OCI-LY1 (cell line): Measurements from ENCODE around the gene EIPR1.
A peak's percentile ranks its signal among the peaks of the same experiment; 100 is the strongest.

Experiments
- H2AFZ ChIP-seq: fragments of 200-600 bp; sonication (generic), shearing (Covaris generic); 2 replicates; pipeline ENCODE4 v1.6.0; 2014; ENCODE audit warnings: antibody characterized with exemption, mild to moderate bottlenecking, low read length
- H3F3A ChIP-seq: fragments of 200-600 bp; sonication (generic), shearing (Covaris generic); 2 replicates; pipeline ENCODE4 v1.6.0; 2014; ENCODE audit warnings: mild to moderate bottlenecking, antibody characterized with exemption, low read length, moderate library complexity; ENCODE audit not compliant: insufficient read depth
- H3K27ac ChIP-seq: fragments of 200-600 bp; sonication (generic); 2 replicates; pipeline ENCODE4 v1.5.1; 2014; ENCODE audit warnings: low read length, mixed run types, mild to moderate bottlenecking, low read depth; ENCODE audit not compliant: poor library complexity, severe bottlenecking
- H3K27me3 ChIP-seq: fragments of 200-600 bp; sonication (generic); 2 replicates; pipeline ENCODE4 v1.6.0; 2014; ENCODE audit warnings: antibody characterized with exemption, mild to moderate bottlenecking, low read length, moderate library complexity; ENCODE audit not compliant: insufficient read depth
- H3K36me3 ChIP-seq: fragments of 200-600 bp; sonication (generic); 2 replicates; pipeline ENCODE4 v1.6.1; 2014; ENCODE audit warnings: mild to moderate bottlenecking, antibody characterized with exemption, low read length, moderate library complexity, mixed read lengths; ENCODE audit not compliant: insufficient read depth
- H3K4me1 ChIP-seq: fragments of 200-600 bp; sonication (generic); 2 replicates; pipeline ENCODE4 v1.5.1; 2014; ENCODE audit warnings: mild to moderate bottlenecking, low read length, moderate library complexity; ENCODE audit not compliant: insufficient read depth, severe bottlenecking
- H3K4me2 ChIP-seq: fragments of 200-600 bp; sonication (generic), shearing (Covaris generic); 2 replicates; pipeline ENCODE4 v1.6.1; 2014; ENCODE audit warnings: low read length
- H3K4me3 ChIP-seq: fragments of 200-600 bp; sonication (generic); 2 replicates; pipeline ENCODE4 v1.5.1; 2014; ENCODE audit warnings: low read length, low read depth, mild to moderate bottlenecking, mixed read lengths; ENCODE audit not compliant: poor library complexity, severe bottlenecking
- H3K79me2 ChIP-seq: fragments of 200-600 bp; shearing (Covaris generic); 2 replicates; pipeline ENCODE4 v1.6.1; 2016; ENCODE audit warnings: mixed run types, low read length, mixed read lengths; ENCODE audit not compliant: insufficient read depth
- H3K9ac ChIP-seq: fragments of 200-600 bp; sonication (generic), shearing (Covaris generic); 2 replicates; pipeline ENCODE4 v1.6.1; 2014; ENCODE audit warnings: mild to moderate bottlenecking, low read length, mixed read lengths
- H3K9me2 ChIP-seq: fragments of 200-600 bp; sonication (generic), shearing (Covaris generic); 2 replicates; pipeline ENCODE4 v1.6.1; 2014; ENCODE audit warnings: low read depth, mild to moderate bottlenecking, low read length, mixed read lengths
- H3K9me3 ChIP-seq: fragments of 200-600 bp; shearing (Covaris generic); 2 replicates; pipeline ENCODE4 v1.6.1; 2014; ENCODE audit warnings: low read length, mixed read lengths
- H4K20me1 ChIP-seq: fragments of 200-600 bp; sonication (generic), shearing (Covaris generic); 2 replicates; pipeline ENCODE4 v1.6.0; 2016; ENCODE audit warnings: mild to moderate bottlenecking, low read length; ENCODE audit not compliant: insufficient read depth
- CTCF ChIP-seq: fragments of 200-600 bp; sonication (generic), shearing (Covaris generic); IDR thresholded peaks from 2 replicates; pipeline ENCODE4 v1.5.1; 2017; ENCODE audit warnings: mild to moderate bottlenecking, antibody characterized with exemption, low read length, moderate library complexity, mixed read lengths
- EZH2 ChIP-seq: fragments of 200-600 bp; sonication (generic), shearing (Covaris generic); IDR thresholded peaks from 2 replicates; pipeline ENCODE4 v1.8.0; 2017; ENCODE audit warnings: borderline replicate concordance, mixed run types, mild to moderate bottlenecking, antibody characterized with exemption, low read length, moderate library complexity, mixed read lengths

EIPR1 gene

GRCh38 chr2:3404349-3404894 is 26.8 kb upstream of the EIPR1 start:
- H3K27ac ChIP-seq: peak overlapping the region; percentile 87
- H3K79me2 ChIP-seq: no peaks in the 10 kb centered on the region
- TF ChIP-seq CTCF (no peak), EZH2 (no peak)

GRCh38 chr2:3403587-3404334 is 26.1 kb upstream of the EIPR1 start:
- H3K79me2 ChIP-seq: no peaks in the 10 kb centered on the region

More at GRCh38 chr2:3404349-3404894, 26.8 kb upstream of the EIPR1 start:
- Histone ChIP-seq H2AFZ (no peak overlapping the region), H3K4me1 (peaks cover 19% of the 10 kb centered on the region), H3K27me3 (no peaks in the 10 kb centered on the region), H4K20me1 (no peaks in the 10 kb centered on the region), H3K36me3 (peaks cover 63% of the 10 kb centered on the region), H3K9me3 (no peaks in the 10 kb centered on the region), H3F3A (no peaks in the 10 kb centered on the region), H3K9ac (peak overlapping the region; percentile 47; the same call in 1 of the 2 replicates), H3K4me3 (no peak overlapping the region), H3K9me2 (no peaks in the 10 kb centered on the region), H3K4me2 (no peak overlapping the region)

GRCh38 chr2:3399829-3400228 is 22.2 kb upstream of the EIPR1 start:
- no peak overlapping the region for H3K4me2 ChIP-seq
- H3K79me2 ChIP-seq: peaks cover 3% of the 10 kb centered on the region
- no peak overlapping the region for H2AFZ ChIP-seq
- no peaks in the 10 kb centered on the region for H4K20me1 ChIP-seq
- no peaks in the 10 kb centered on the region for H3K9me2 ChIP-seq
- no peak overlapping the region for H3K4me3 ChIP-seq
- H3K27ac ChIP-seq: no peak overlapping the region
- TF ChIP-seq EZH2: no peak
- no peak for TF ChIP-seq CTCF
- H3F3A ChIP-seq: no peaks in the 10 kb centered on the region
- H3K4me1 ChIP-seq: peaks cover 19% of the 10 kb centered on the region
- peaks cover 68% of the 10 kb centered on the region for H3K36me3 ChIP-seq
- H3K27me3 ChIP-seq: no peaks in the 10 kb centered on the region
- no peak overlapping the region for H3K9ac ChIP-seq
- H3K9me3 ChIP-seq: peaks cover 18% of the 10 kb centered on the region

More at GRCh38 chr2:3403587-3404334, 26.1 kb upstream of the EIPR1 start:
- peaks cover 58% of the 10 kb centered on the region for H3K36me3 ChIP-seq
- H2AFZ ChIP-seq: no peak overlapping the region
- peak overlapping the region; percentile 40 for H3K4me2 ChIP-seq
- H3K9me3 ChIP-seq: no peaks in the 10 kb centered on the region
- no peaks in the 10 kb centered on the region for H4K20me1 ChIP-seq
- peak overlapping the region; percentile 47; the same call in 1 of the 2 replicates for H3K9ac ChIP-seq
- no peaks in the 10 kb centered on the region for H3K9me2 ChIP-seq
- no peaks in the 10 kb centered on the region for H3K27me3 ChIP-seq
- TF ChIP-seq CTCF: no peak
- no peak for TF ChIP-seq EZH2
- no peak overlapping the region for H3K4me3 ChIP-seq
- no peaks in the 10 kb centered on the region for H3F3A ChIP-seq
- peak overlapping the region; percentile 87 for H3K27ac ChIP-seq
- H3K4me1 ChIP-seq: peaks cover 19% of the 10 kb centered on the region
